Activated CD4-positive, alpha-beta T cell treated with anti-CD3 and anti-CD28 coated beads, Interleukin-2, amount 50 U/mL, for 1 hour (primary cell): ENCODE measurements around the gene CBX4.

Experiments used
- DNase-seq: peaks from one replicate; pipeline ENCODE4 v3.0.0-alpha.2; 2020

Gene CBX4

DNA sequence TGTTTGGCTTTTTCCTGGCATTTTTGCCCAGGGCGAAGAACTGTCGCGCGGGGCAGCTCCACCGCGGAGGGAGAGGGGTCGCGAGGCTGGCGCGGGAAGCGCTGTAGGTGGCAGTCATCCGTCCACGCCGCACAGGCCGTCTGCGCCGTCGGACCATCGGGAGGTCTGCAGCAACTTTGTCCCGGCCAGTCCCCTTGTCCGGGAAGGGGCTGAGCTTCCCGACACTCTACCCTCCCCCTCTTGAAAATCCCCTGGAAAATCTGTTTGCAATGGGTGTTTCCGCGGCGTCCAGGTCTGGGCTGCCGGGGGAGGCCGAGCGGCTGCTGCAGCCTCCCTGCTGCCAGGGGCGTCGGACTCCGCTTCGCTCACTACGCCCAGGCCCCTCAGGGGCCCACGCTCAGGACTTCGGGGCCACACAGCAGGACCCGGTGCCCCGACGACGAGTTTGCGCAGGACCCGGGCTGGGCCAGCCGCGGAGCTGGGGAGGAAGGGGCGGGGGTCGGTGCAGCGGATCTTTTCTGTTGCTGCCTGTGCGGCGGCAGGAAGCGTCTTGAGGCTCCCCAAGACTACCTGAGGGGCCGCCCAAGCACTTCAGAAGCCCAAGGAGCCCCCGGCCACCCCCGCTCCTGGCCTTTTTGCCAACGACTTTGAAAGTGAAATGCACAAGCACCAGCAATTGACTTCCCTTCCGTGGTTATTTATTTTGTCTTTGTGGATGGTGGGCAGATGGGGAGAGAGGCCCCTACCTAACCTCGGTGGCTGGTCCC lies 2.3 kb upstream of the CBX4 start:
- no peak for DNase-seq

DNA sequence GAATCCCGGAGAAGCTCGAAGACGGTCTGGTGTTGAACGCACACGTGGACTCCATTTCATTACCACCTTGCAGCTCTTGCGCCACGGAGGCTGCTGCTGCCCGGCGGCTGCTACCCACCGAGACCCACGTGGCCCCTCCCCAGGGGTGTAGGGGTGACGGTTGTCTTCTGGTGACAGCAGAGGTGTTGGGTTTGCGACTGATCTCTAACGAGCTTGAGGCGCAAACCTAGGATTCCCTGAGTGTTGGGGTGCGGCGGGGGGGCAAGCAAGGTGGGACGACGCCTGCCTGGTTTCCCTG lies 1.7 kb upstream of the CBX4 start:
- no peak for DNase-seq

DNA sequence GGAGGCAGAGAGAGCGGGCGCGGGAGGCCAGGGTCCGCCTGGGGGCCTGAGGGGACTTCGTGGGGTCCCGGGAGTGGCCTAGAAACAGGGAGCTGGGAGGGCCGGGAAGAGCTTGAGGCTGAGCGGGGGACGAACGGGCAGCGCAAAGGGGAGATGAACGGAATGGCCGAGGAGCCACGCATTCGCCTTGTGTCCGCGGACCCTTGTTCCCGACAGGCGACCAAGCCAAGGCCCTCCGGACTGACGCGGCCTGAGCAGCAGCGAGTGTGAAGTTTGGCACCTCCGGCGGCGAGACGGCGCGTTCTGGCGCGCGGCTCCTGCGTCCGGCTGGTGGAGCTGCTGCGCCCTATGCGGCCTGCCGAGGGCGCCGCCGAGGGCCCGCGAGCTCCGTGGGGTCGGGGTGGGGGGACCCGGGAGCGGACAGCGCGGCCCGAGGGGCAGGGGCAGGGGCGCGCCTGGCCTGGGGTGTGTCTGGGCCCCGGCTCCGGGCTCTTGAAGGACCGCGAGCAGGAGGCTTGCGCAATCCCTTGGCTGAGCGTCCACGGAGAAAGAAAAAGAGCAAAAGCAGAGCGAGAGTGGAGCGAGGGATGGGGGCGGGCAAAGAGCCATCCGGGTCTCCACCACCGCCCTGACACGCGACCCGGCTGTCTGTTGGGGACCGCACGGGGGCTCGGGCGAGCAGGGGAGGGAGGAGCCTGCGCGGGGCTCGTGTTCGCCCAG lies 1.2 kb upstream of the CBX4 start:
- no peak for DNase-seq

DNA sequence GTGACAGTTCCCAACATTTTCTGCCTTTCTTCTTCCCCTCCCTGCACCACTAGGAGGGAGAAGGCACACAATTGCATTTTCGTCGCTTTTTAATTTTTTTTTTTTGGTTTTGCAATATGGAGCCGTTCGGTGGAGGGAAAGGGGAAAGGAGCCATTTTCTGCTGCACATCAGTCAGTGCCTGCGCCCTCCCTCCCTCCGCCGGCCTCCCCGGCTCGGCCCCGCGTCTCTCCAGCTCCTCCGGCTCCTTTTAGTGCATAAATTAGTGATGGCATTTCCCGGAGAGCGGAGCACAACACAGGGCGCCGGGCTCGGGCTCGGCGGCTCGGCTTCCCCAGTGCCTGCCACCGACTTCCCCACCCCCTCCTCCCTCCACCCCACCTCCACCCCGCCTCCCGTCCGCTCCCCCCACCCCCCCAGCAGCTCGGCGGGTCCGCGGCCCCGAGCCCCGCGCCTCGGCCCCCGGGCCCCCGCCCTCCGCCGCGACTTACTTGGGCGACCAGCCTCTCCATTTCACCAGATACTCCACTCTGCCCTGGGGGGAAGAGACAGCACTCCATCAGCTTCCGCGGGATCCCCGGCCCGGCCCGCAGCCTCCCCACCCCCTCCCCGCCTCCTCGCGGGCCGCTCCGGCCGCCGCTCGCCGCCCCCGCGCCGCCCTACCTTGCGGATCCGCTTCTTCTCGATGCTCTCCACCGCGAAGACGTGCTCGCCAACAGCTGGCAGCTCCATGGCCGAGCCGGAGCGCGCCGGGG lies 542 bp downstream of the CBX4 start:
- peak; percentile 43 for DNase-seq

DNA sequence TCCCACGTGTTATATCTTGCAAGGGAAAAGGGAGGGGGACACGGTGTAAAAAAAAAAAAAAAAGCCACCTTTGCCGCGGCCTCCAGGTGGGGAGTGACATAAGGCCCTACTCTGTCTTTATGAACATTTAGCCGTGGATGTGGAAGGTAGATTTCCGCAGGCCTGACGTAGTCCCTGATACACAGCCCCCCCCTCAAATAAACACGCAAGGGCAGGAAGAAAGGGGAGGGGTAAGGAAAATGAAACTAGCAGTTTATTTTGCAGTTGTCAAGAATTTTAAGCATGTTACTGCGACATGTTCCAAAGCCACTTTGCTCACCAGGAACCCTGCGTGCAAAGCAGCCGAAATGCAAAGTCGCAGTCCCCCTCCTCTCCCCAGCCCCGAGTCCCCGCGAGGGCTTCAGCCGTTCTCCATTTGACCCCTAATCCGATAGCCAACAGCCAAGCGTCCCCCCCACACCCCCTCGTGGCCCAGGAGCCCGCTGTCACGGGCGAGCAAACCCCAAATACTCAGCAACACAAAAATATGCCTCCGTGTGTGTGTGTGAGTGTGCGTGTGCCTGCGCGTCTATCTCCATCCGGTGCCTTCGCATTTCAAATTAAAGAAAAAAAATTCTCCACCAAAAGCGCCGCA lies 1.2 kb downstream of the CBX4 start:
- no peak for DNase-seq

DNA sequence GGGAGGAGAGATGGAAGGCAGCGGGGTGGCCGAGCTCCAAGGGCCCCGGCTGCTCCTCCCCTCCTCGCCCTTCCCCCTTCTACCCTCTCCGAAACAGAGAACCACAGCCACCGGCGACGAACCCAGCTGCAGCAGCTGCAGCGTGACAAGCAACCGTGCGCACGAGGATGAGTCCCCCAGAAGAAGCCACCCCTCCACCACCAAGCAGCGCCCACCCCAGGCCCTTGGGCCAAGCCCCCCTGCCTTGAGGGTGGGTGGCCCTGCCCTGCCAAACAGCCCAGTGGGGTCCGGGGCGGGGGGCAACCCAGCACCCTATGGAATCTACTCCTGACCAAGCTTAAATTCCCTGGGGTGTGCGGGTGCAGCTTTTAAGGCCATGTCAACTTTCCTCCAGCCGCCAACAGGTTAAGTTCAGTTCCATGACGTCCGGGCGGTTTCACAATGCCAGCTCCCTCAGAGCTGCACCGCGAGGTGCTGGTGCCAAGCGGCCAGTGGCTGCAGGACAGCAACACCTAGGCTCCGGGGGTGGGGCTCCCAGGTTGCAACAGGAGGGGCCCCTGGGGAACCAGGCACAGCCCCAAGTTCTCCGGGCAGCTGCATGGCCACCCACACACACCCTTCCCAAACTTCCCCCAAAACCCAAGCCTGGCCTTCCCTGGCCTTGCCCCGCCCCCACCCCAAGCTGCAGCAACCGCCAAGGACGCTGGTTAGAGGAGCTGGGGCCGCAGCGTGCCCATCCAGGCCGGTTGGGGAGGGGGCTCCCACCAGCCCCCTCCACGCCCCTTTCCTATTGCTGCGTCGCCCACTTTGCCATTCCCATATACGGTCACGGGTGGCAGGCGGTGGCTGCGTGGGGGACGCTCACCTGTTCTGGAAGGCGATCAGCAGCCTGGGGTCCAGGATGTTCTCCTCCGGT lies 2.0 kb downstream of the CBX4 start:
- DNase-seq, result no peak

DNA sequence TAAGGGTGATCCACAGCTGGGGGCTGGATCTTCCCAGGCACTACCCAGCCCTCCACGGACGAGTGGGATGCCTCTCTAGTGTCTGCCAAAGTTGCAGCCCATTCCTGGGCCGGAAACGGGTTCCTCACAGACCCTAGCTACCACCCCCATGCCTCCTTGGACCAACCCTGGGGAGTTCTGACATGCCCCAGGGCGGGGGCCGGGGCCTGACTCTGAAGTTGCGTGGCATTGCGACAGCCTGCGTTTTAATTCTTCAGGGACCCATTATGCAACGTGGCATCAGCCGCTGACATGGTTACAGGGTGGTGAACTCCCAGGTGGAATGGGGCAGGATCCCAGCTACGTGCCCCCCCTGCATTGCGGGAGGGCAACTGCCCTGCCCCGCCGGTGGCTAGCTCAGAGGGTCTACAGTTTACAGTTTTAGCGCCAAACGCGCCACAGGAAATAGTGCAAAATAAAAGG lies 2.7 kb downstream of the CBX4 start:
- no peak for DNase-seq

DNA sequence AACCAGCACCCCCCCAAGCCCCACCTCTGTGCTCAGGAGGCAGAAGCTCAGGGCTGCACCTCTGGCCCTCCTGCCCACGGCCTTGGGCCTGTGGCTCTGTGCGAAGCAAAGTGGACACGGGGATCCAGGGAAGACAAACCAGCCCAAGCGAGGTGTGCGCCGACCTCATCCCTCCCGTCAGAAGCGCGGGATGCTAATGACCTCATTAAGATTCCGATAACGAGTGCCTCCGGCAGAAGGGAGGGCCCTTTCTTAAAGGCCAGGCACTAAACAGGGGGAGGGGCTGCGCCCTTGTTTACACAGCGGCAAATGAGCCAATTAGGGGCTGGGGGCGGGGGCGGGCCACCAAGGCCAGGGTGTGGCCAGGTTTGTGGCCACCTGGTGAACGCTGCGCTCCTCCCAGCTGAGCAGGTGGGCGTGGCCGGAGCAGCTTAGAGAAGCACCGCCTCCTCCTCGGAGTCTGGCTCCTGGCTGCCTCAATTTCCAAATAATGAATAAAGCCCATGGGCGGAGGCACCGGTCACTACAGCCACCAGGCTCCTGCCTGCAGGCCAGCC lies 3.2 kb downstream of the CBX4 start:
- no peak for DNase-seq

DNA sequence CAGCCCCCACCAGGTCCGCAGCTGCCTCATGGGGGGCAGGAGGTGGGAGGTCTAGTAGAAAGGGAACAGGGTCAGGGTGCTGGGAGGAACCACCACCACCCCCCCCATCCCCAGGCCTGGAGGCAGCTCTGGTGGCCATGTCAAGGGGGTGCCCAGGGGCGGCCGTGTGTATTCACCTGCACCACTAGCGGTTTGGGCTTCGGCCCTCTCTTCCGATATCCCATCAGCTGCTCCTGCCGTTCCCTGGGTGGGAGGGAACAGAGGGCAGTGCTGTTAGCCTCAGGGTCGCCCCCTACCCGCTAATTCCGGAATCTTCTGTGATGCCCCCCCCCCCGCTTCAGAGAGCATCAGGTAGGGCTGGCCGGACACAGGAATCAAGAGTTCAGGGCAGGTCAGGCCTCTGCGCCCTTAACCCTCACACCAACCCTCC lies 3.8 kb downstream of the CBX4 start:
- no peak for DNase-seq

DNA sequence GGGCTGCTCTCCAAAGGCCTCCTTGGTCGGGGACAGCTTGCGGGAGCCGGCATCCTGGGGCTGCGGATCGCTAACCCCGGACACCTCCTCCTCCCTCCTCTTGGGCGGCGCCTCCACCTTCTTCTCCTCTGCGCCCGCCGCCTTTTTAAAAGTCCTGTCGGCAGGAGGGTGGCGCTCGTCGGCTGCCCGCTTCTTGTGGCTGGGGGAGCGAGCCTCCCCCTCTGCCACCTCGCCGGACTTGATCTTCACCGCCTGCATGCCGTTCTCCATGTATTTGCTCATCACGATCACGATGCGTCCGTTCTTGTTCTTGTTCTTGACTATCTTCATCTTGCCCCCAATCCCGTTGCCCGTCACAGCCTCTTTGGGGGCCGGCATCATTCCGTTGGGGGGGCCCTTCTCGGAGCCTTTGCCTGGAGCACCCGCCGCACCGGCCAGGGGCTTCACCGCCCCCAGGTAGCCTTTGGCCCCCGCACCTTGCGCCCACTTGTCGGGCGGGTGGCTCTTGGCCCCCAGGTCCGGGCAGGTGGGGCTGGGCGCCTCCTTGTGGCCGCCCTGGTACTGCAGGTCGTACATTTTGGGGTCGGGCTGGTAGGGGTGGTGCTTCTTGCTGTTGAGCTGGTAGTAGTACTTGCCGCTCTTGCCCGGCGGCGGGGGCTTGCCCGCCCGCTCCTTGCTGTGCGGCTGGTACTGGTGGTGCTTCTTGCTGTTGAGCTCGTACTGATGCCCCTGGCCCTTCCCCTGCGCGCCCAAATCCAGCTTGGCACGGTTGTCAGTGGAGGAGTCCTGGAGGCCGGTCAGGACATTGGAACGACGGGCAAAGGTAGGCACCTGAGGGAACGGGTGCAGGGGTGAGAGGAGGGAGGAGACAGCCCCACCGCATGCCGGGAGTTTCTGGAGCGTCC lies 4.4 kb downstream of the CBX4 start:
- DNase-seq, result peak; percentile 47

DNA sequence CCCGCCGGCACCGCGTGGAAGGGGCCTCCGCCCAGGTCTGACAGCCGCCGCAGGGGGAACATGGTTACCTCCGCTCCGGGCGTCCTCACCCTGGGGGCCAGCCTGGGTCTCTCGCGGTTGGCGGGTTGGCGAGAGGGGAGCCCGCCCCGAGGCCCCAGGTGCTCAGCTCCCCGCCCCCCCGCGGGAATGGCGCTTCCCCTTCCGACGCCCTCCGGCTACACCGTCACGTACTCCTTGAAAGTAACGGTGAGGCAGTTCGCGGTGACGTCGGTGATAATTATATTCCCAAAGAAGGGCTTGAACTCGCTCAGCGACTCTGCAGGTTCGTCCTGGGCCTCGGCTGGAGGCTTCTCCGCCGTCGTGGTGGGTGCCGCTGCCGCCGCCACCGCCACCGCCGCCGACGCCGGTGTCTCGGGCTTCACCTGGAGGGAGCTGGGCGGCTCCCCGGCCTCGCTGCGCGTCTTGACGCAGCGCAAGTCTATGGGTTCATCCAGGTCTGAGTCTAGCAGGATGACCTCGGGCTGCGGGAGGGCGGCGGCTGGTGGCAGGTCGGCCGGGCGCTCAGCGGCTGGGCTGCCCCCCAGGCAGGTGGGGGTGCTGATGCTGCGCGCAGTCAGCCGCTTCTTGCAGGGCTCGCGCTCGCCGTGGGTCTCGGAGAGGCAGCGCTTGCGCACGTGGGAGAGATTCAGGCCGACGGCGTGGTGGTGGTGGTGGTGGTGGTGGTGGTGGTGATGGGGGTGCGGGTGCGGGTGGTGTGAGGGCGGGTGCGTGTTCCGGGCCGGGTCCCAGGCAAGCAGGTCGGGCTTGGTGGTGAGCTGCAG lies 5.3 kb downstream of the CBX4 start:
- no peak for DNase-seq

DNA sequence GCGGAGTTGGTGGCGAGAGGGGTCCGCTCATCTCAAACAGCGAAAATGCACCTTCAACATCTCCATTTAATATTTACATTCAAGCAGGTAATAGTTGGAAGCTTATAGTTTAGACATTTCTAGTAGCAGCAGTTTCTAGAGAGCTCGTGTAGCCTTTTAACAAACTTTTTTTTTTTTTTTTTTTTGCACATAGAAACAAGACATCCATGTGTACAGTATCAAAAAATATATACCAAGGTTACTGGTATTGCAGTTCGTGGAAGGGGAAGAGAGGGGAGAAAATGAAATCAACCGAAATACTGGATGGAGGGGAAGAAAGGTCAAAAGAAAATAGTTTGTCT lies 6.2 kb downstream of the CBX4 start:
- no peak for DNase-seq

DNA sequence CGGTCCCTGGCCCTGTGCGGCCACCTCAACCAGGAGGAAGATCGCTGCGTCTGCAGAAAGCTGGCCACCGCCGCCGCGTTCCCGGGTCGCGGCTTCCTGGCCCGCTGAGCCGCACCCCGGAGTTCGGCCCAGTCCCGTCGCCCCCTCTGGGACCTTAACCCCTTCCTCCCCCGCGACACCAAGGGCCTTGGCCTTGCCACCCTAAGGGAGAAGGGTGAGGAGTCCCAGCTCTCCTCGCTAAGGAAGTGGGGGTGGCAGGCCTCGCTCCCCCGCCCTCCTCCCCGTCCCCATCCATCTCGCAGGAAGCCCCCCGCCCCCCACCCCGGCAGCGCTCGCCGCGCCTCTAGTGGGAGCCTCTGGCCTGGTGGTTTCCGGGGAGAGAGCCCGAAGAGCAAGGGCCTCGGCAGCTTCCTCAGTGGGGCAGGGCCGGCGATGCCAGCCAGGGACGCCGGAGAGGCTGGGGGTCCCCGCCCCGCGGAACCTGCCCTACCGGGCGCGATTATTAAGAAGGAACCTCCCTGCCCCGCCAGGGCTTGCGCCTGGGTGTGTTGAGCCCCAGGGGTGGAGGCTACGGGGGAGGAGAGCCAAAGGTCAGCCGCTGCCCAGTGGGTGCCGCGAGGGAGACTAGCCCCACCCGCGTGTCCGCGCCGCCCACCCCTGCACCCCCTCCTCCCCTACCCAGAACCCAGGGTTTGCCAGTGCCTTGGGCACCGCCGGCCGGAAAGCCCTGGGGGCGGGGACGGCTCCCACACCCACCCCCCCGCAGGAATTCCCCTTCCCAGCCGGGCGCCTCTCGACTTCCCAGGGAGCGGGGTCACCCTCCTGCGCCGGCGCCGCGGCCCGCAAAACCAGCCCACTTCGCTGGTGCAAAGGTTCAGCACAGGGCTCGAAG lies 6.8 kb downstream of the CBX4 start:
- DNase-seq, result no peak

DNA sequence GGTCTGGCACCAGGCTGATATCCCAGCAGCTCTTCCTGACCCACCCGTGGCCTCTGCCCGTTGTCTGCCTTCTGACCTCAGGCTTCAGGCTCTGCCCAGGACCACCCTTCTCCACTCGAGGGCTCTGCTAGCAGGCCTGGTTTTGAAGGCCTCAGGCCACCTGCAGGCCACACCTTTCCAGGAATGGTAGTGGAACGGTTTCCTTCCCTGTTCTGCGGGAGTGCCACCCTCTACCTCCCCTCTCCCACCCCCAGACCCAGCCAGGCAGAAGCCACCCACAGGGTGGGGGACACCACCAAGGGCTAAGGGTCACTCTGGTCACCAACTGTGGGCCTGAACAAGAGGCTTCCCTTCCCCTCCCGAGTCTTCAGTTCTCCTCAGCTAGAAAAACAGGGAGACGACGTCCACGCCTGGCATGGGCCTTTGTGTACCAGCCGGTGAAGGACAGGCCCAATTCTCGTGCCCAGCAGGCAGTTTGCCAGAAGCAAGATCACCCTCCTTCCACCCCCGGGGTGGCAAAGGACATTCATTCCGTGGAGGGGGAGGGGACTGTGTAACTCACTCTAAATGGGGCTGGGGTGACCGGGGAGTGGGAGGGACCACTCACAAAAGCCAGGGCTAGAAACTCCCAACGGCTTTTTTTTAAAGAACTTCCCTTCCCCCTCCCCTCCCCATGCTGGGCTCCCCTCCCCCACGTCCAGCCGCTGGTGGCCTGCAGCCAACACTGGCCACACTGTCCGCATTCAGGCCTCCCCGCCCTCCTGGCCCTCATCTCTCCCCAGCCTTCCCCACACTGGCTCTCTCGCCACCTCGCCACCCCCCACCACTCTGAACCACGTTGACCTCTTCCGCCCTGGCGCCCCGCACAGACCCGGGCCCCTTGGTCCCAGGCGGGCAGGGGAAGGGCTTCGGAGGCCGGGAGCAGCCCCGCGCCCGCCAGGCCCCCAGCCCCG lies 7.7 kb downstream of the CBX4 start:
- DNase-seq, result no peak

DNA sequence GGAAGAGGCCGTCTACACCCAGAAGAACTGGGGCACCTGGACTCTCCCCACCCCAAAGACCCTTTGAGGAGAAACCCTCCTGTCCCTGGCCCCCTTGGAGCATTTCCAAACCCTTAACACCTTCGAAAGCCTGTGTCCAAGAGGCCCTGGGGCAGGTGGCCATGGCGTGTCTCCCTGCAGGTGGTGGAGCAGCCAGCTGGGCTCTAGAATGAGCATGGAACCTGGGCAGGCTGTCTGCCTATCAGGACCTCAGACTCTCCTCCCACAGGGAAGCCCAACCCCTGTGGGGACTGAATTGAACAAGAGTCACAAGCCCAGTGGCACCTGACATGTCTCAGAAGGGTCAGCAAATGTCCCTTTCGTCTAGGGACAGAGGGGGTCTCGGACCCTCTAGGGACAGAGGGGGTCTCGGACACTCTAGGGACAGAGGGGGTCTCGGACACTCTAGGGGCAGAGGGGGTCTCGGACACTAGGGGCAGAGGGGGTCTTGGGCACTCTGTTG lies 8.4 kb downstream of the CBX4 start:
- no peak for DNase-seq

DNA sequence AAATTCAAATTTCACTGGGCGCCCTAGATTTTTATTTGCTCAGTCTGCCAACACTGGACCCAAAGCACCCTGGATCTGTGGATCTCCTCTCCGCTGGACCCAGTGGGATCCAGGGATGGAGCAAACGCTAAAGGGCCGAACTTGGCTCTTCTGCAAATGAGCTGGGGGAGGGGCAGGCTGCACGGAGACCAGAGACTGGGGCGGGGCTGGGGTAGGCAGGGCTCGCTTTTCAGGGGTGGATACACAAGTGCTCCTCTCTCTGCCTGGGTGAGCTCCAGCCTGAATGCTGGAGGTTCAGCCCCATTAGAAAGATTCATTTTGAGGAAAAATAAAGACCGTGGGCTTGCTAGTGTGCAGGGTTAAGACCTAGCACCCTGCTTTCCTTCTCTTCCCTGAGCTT lies 8.9 kb downstream of the CBX4 start:
- no peak for DNase-seq

DNA sequence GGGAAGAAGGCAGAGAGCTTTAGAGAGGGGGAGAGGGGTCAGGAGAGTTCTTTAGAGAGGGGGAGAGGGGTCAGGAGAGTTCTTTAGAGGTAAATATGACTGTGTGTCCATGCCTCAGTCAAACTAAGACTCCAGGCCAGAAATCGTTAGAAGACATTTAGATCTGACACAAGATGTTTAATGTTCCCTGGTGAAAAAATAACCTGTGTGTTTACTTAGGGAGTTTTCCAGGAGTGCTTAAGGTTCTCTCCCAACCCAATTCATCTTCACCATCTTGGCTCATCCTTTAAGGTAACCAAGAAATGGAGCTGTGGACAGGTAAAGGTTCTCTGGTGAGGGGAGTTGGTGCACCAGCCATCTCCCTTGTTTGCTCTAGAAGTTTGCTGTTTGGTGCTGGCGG lies 9.8 kb downstream of the CBX4 start:
- no peak for DNase-seq

DNA sequence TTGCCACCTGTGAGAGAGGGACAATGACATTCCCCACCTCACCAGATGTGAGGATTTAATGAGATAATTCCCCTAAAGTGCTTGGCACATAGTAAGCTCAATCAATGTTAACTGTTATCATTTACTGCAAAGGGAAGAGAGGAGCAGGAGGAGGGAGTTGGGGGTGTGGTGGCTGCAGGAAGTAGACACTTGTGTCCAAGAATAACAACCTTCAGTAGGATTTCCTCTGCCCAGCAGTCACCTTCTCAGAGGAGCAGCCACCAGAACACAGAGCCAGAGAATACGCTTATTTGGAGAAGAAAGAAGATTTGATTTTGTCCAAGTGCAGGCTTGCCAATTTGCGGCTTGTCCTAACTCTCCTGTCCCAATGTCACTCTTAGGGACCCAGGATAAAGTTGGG lies 10.2 kb downstream of the CBX4 start:
- no peak for DNase-seq
